Measurements from ENCODE around the gene MGP. TPM values are rescaled to one million over a fixed set of nuclear protein-coding genes. Genes with fewer than 3 reads are reported as not detected.

MGP gene
- total and polyA plus RNA-seq, 2 of the 8 experiments (the other 6 are each of a cell fraction or from before 2014, with no cell fraction given), result not detected

DNA sequence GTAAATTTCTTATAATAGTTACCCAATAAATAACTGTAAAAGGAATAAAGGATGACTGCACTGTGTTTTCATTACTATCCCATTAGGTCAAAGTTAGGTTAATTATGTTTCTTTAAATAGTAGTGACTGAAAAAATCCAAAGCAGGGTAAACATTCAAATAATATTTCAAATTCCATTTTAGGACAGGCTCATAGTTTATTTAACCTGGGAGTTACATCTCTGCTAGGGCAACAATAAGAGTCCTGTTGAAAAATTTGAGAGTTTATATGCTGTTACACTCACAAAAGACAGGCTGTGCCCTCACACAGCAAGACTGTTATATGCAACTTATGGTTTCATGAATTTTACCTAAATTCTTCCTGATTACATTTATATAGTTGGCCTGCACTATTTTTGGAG, 44.6 kb upstream of the MGP start:
- Histone ChIP-seq H3K14ac (ENCODE audit: insufficient read length) (no peak overlapping the region), H3K27ac (ENCODE audit: low read depth, low read length) (no peak overlapping the region), H3K79me2 (ENCODE audit: control insufficient read depth in 1 of 2, insufficient read depth in 2 of 2, low read length in 2 of 2) (no peaks in the 10 kb centered on the region), H2AK5ac (ENCODE audit: low read depth, low read length) (no peak overlapping the region), H3K27me3 (replicated peaks in 1 of 4; ENCODE audit: control insufficient read depth in 3 of 4, extremely low read depth in 1 of 4, insufficient read depth in 3 of 4, low read length in 3 of 4) (no peaks in the 10 kb centered on the region), H2BK120ac (replicated peaks; ENCODE audit: low read depth, low read length) (no peak overlapping the region), H4K91ac (replicated peaks; ENCODE audit: insufficient read length, low read length) (no peak overlapping the region), H3K4me3 (ENCODE audit: extremely low read depth in 1 of 4, insufficient read depth in 2 of 4, low read depth in 3 of 4, low read length in 4 of 4) (no peak overlapping the region), H4K20me1 (replicated peaks in 1 of 2; ENCODE audit: control insufficient read depth in 1 of 2, insufficient read depth in 2 of 2, low read length in 2 of 2) (no peaks in the 10 kb centered on the region), H3K23me2 (ENCODE audit: low read depth, low read length) (peaks cover 2% of the 10 kb centered on the region; the same call in 1 of the 2 replicates), H3K23ac (ENCODE audit: insufficient read length) (no peak overlapping the region), H3K18ac (ENCODE audit: extremely low read depth, low read length) (no peak overlapping the region), H3K56ac (replicated peaks; ENCODE audit: insufficient read length, low read depth, low read length) (no peak overlapping the region), H3K9ac (replicated peaks in 1 of 4; ENCODE audit: extremely low read depth in 1 of 4, low read depth in 3 of 4, low read length in 3 of 4) (no peak overlapping the region), H2BK20ac (ENCODE audit: low read length) (no peak overlapping the region), H2AFZ (ENCODE audit: low read length) (no peak overlapping the region), H3K4ac (replicated peaks; ENCODE audit: insufficient read length, low read depth, low read length) (no peak overlapping the region), H3K36me3 (ENCODE audit: control insufficient read depth in 2 of 4, insufficient read depth in 4 of 4, low read length in 3 of 4) (no peaks in the 10 kb centered on the region), H4K8ac (ENCODE audit: extremely low read depth, insufficient read depth, low read length) (no peak overlapping the region), H3K9me3 (ENCODE audit: insufficient read depth in 2 of 2, low read depth in 1 of 2, low read length in 1 of 2) (no peaks in the 10 kb centered on the region), H2BK5ac (ENCODE audit: low read depth, low read length) (no peak overlapping the region), H3K79me1 (ENCODE audit: low read depth, low read length) (no peaks in the 10 kb centered on the region), H3K4me2 (ENCODE audit: insufficient read depth in 1 of 2, low read depth in 2 of 2, low read length in 2 of 2) (no peak overlapping the region), H2BK15ac (ENCODE audit: low read length) (no peak overlapping the region), H2BK12ac (ENCODE audit: low read depth, low read length) (no peak overlapping the region), H4K5ac (ENCODE audit: insufficient read length, low read depth, low read length) (no peak overlapping the region), H3K4me1 (replicated peaks in 1 of 4; ENCODE audit: control insufficient read depth in 3 of 4, insufficient read depth in 4 of 4, low read length in 3 of 4) (no peaks in the 10 kb centered on the region)
- ChIA-PET POLR2A (ENCODE audit: partially characterized antibody) (no interaction called here), CTCF (ENCODE audit: partially characterized antibody) (interaction anchor here (0.6 to 1.0 kb wide), 2 partner anchors 65 to 127 kb away, joined by 3 read pairs; partner anchors contain the start of genes C12orf60 and WBP11)
- no peak for FAIRE-seq
- no peak for DNase-seq (ENCODE audit: low read depth in 1 of 2, low spot score in 2 of 2)
- no peak for TF ChIP-seq NRF1 (IDR thresholded peaks at IDR 0.05; ENCODE audit: low read depth, low read length)
- TF ChIP-seq RNF2 (IDR thresholded peaks at IDR 0.05; ENCODE audit: borderline replicate concordance, low read depth, low read length, missing control alignments, poor library complexity, severe bottlenecking), result no peak
- TF ChIP-seq, protein P1, sequence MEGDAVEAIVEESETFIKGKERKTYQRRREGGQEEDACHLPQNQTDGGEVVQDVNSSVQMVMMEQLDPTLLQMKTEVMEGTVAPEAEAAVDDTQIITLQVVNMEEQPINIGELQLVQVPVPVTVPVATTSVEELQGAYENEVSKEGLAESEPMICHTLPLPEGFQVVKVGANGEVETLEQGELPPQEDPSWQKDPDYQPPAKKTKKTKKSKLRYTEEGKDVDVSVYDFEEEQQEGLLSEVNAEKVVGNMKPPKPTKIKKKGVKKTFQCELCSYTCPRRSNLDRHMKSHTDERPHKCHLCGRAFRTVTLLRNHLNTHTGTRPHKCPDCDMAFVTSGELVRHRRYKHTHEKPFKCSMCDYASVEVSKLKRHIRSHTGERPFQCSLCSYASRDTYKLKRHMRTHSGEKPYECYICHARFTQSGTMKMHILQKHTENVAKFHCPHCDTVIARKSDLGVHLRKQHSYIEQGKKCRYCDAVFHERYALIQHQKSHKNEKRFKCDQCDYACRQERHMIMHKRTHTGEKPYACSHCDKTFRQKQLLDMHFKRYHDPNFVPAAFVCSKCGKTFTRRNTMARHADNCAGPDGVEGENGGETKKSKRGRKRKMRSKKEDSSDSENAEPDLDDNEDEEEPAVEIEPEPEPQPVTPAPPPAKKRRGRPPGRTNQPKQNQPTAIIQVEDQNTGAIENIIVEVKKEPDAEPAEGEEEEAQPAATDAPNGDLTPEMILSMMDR (IDR thresholded peaks at IDR 0.05; ENCODE audit: control extremely low read depth in 1 of 3, insufficient read depth in 1 of 3, low read depth in 1 of 3, low read length in 3 of 3), result no peak
- no peak for TF ChIP-seq TAF1 (IDR thresholded peaks at IDR 0.05; ENCODE audit: low read depth, low read length)
- no peak for TF ChIP-seq RBBP5 (IDR thresholded peaks at IDR 0.05; ENCODE audit: borderline replicate concordance, low read depth, low read length)
- TF ChIP-seq SUZ12 (IDR thresholded peaks at IDR 0.05; ENCODE audit: low read length), result no peak
- TF ChIP-seq JUN (IDR thresholded peaks at IDR 0.05; ENCODE audit: low read depth, low read length), result no peak
- TF ChIP-seq HDAC2 (IDR thresholded peaks at IDR 0.05; ENCODE audit: borderline replicate concordance in 1 of 2, low read depth in 2 of 2, low read length in 2 of 2), result no peak
- no peak for TF ChIP-seq CHD2 (IDR thresholded peaks at IDR 0.05; ENCODE audit: low read length)
- no peak for TF ChIP-seq JUND (IDR thresholded peaks at IDR 0.05; ENCODE audit: low read length)
- TF ChIP-seq TBP (IDR thresholded peaks at IDR 0.05; ENCODE audit: low read depth, low read length), result no peak
- TF ChIP-seq POLR2AphosphoS5 (IDR thresholded peaks at IDR 0.05; ENCODE audit: low read depth, low read length), result no peak
- no peak for TF ChIP-seq SIRT6 (IDR thresholded peaks at IDR 0.05; ENCODE audit: low read length)
- TF ChIP-seq CREB1 (IDR thresholded peaks at IDR 0.05), result no peak

All from H1 (cell line).